ENCODE measurements around the gene TEX52. TPM values are rescaled to one million over a fixed set of nuclear protein-coding genes. Genes with fewer than 3 reads are reported as not detected.

Gene TEX52
- total and polyA plus RNA-seq, 4 donors = not detected

GRCh38 chr12:2835691-2836403 lies 21.0 kb downstream of the TEX52 start:
- no peaks in the 10 kb centered on the region for H3K9me3 ChIP-seq (ENCODE audit: control insufficient read depth in 4 of 4, low read length in 3 of 4)
- H3K4me1 ChIP-seq (ENCODE audit: control insufficient read depth in 4 of 4, insufficient read depth in 4 of 4, low read length in 3 of 4) = no peaks in the 10 kb centered on the region
- DNase-seq (ENCODE audit: low spot score) = no peak
- no peak overlapping the region for H3K9ac ChIP-seq (ENCODE audit: low read depth in 1 of 2, low read length in 2 of 2)
- 80% methylated on average over 4 of the region's 4 CpGs for WGBS
- H3K27ac ChIP-seq (ENCODE audit: low read depth in 1 of 2, low read length in 2 of 2) = no peak overlapping the region
- H3K36me3 ChIP-seq (ENCODE audit: control insufficient read depth in 4 of 4, insufficient read depth in 3 of 4, low read depth in 1 of 4, low read length in 3 of 4) = peaks cover 0 to 11% (median 10%) of the 10 kb centered on the region in 4 donors
- H3K4me3 ChIP-seq (ENCODE audit: low read depth in 1 of 3, low read length in 3 of 3) = no peak overlapping the region
- no peak for TF ChIP-seq GABPA (IDR thresholded peaks at IDR 0.05 in 1 of 2, conservative IDR thresholded peaks at IDR 0.05 in 1 of 2)
- no peak for TF ChIP-seq ZBTB33 (IDR thresholded peaks at IDR 0.05)
- TF ChIP-seq SP1 (IDR thresholded peaks at IDR 0.05) = no peak
- TF ChIP-seq HNF4G (IDR thresholded peaks at IDR 0.05) = no peak
- no peak for TF ChIP-seq RXRA (IDR thresholded peaks at IDR 0.05)
- TF ChIP-seq YY1 (IDR thresholded peaks at IDR 0.05) = no peak
- TF ChIP-seq FOXA1 (IDR thresholded peaks at IDR 0.05) = no peak
- no peak for TF ChIP-seq MAX (IDR thresholded peaks at IDR 0.05)
- no peak for TF ChIP-seq HNF4A (conservative IDR thresholded peaks at IDR 0.05)
- no peak for TF ChIP-seq TAF1 (conservative IDR thresholded peaks at IDR 0.05)
- no peaks in the 10 kb centered on the region for H3K27me3 ChIP-seq (ENCODE audit: control insufficient read depth in 4 of 4, insufficient read depth in 4 of 4, low read length in 3 of 4)

GRCh38 chr12:2834581-2835491 lies 22.0 kb downstream of the TEX52 start, which contains the start of gene NRIP2:
TSS of gene NRIP2 (minus strand) at chr12:2835035. CDS start at chr12:2834983, 52 bp downstream.
- H3K36me3 ChIP-seq (ENCODE audit: control insufficient read depth in 4 of 4, insufficient read depth in 3 of 4, low read depth in 1 of 4, low read length in 3 of 4) = peaks cover 0 to 19% (median 13%) of the 10 kb centered on the region in 4 donors
- no peak within 1 kb of the TSS for H3K4me3 ChIP-seq (ENCODE audit: low read depth in 1 of 3, low read length in 3 of 3)
- 39% methylated on average over 32 of the region's 32 CpGs for WGBS
- TF ChIP-seq TAF1 (conservative IDR thresholded peaks at IDR 0.05) (no peak), RAD21 (IDR thresholded peaks at IDR 0.05) (peak in 1 of 2 donors; percentile 18)
- H3K4me1 ChIP-seq (ENCODE audit: control insufficient read depth in 4 of 4, insufficient read depth in 4 of 4, low read length in 3 of 4) = no peaks in the 10 kb centered on the region
- no peak for DNase-seq (ENCODE audit: low spot score)
- no peak within 1 kb of the TSS for H3K27ac ChIP-seq (ENCODE audit: low read depth in 1 of 2, low read length in 2 of 2)
- no peaks in the 10 kb centered on the region for H3K27me3 ChIP-seq (ENCODE audit: control insufficient read depth in 4 of 4, insufficient read depth in 4 of 4, low read length in 3 of 4)
- H3K9me3 ChIP-seq (ENCODE audit: control insufficient read depth in 4 of 4, low read length in 3 of 4) = no peaks in the 10 kb centered on the region
- H3K9ac ChIP-seq (ENCODE audit: low read depth in 1 of 2, low read length in 2 of 2) = no peak within 1 kb of the TSS

GRCh38 chr12:2833810-2834209 lies 23.0 kb downstream of the TEX52 start:
- no peak for DNase-seq (ENCODE audit: low spot score)
- 88% methylated on average over 9 of the region's 9 CpGs for WGBS
- no peak overlapping the region for H3K27ac ChIP-seq (ENCODE audit: low read depth in 1 of 2, low read length in 2 of 2)
- no peaks in the 10 kb centered on the region for H3K27me3 ChIP-seq (ENCODE audit: control insufficient read depth in 4 of 4, insufficient read depth in 4 of 4, low read length in 3 of 4)
- no peaks in the 10 kb centered on the region for H3K9me3 ChIP-seq (ENCODE audit: control insufficient read depth in 4 of 4, low read length in 3 of 4)
- no peak overlapping the region for H3K4me3 ChIP-seq (ENCODE audit: low read depth in 1 of 3, low read length in 3 of 3)
- TF ChIP-seq EGR1 (IDR thresholded peaks at IDR 0.05; ENCODE audit: low read depth in 2 of 2) (no peak), RAD21 (IDR thresholded peaks at IDR 0.05) (no peak), ATF3 (IDR thresholded peaks at IDR 0.05) (no peak), RXRA (IDR thresholded peaks at IDR 0.05) (no peak), SP1 (IDR thresholded peaks at IDR 0.05) (no peak), HNF4A (conservative IDR thresholded peaks at IDR 0.05) (no peak), REST (IDR thresholded peaks at IDR 0.05) (no peak), NR2F2 (IDR thresholded peaks at IDR 0.05) (no peak), TAF1 (conservative IDR thresholded peaks at IDR 0.05) (no peak)
- no peak overlapping the region for H3K9ac ChIP-seq (ENCODE audit: low read depth in 1 of 2, low read length in 2 of 2)
- H3K36me3 ChIP-seq (ENCODE audit: control insufficient read depth in 4 of 4, insufficient read depth in 3 of 4, low read depth in 1 of 4, low read length in 3 of 4) = peaks cover 0 to 17% (median 12%) of the 10 kb centered on the region in 4 donors
- no peaks in the 10 kb centered on the region for H3K4me1 ChIP-seq (ENCODE audit: control insufficient read depth in 4 of 4, insufficient read depth in 4 of 4, low read length in 3 of 4)

All from liver (tissue), 9 donors.